ENCODE data around the gene ABCG1.

Gene ABCG1

DNA sequence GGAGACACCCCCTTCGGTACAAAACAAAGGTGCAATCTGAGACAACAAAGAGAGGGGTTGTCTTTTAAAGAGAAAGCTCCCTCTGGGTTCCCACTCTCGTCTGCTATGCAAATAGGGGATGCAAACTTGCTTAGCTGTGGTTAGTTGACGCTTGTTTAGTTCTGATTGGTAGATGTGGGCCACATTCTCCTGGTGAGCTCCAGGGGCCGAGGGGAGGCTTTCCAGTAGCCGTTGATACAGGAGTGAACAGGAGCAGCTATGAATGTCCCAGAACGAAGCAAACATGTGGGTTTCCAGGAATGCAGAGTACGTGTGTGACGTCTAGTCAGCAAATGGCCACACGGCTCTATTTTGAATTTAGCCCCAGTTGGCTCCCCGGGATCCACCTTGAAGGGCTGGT lies 117.1 kb downstream of the ABCG1 start:
- H3K9ac ChIP-seq (ENCODE audit: low read depth, low read length), result no peak overlapping the region
- H3K4me2 ChIP-seq (ENCODE audit: low read length), result no peak overlapping the region
- peaks cover 10% of the 10 kb centered on the region for H3K27me3 ChIP-seq (ENCODE audit: control insufficient read depth, insufficient read depth, low read length)
- H3K4me3 ChIP-seq (ENCODE audit: low read length), result no peak overlapping the region
- no peaks in the 10 kb centered on the region for H3K36me3 ChIP-seq (ENCODE audit: insufficient read depth, low read length)
- H3K4me1 ChIP-seq (ENCODE audit: control insufficient read depth, insufficient read depth, low read length), result no peaks in the 10 kb centered on the region
- H3K9me3 ChIP-seq (replicated peaks; ENCODE audit: low read length), result no peaks in the 10 kb centered on the region

DNA sequence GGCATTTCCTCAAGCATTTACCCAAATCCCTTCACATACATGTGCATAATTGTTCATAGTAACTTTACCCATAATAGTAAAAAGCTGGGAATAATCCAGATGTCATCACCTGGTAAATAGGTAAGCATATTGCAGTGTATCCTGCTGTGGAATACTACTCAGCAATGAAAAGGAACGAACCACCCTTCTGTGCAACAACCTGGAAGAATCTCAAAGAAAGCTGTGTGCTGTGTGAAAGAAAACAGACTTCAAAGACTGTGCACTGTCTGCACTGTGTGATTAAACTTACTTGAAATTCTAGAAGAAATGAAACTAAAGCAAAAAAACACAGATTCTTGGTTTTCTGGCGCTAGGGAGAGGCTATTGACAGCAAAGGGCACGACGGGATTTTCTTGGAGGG lies 118.3 kb downstream of the ABCG1 start:
- Histone ChIP-seq H3K9me3 (replicated peaks; ENCODE audit: low read length) (no peaks in the 10 kb centered on the region), H3K4me3 (ENCODE audit: low read length) (no peak overlapping the region), H3K9ac (ENCODE audit: low read depth, low read length) (no peak overlapping the region), H3K27me3 (ENCODE audit: control insufficient read depth, insufficient read depth, low read length) (peaks cover 10% of the 10 kb centered on the region), H3K4me1 (ENCODE audit: control insufficient read depth, insufficient read depth, low read length) (no peaks in the 10 kb centered on the region), H3K4me2 (ENCODE audit: low read length) (no peak overlapping the region), H3K36me3 (ENCODE audit: insufficient read depth, low read length) (no peaks in the 10 kb centered on the region)

DNA sequence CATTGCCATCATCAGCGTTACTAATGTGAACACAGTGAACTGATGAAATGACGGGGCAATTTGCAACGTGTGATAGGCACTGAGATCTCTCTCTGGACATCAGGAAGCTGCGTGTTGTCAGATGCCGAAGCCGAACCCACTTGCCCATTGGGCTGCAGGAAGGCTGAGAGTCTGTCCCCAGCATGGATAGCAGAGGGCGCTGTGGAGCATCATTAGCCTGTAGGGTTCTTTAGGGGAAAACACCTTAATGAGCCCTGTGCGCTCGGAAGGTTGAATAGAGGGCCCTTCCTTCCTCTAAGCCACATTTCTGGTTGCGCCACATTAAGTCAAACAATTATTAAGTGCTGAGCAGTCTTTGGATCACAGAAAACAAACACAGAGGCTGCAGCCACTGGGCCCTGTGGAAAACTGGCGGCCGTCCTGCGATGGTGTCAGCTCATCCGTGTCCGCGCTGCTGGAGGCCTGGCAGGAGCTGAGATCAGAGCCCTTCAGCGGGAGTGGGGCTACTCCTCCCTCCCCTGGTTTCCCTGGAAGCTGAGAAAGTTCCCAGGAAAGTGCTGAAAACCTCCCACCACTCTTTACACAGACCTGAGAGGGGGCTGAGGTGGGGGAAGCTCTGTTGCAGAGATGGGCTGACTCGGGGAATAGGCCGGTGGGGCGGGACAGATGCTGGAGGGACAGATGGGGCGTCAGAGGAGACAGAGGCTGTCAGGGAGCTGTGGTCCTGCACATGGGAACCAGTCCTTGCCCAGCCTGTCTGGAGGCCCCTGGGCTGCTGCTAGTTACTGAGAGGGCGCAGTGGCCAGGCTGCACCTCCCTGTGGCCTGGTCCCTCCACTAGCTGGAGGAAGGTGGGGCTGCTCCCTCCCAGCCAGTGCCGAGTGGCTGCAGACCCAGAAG lies 119.1 kb downstream of the ABCG1 start:
- H3K36me3 ChIP-seq (ENCODE audit: insufficient read depth, low read length), result no peaks in the 10 kb centered on the region
- no peaks in the 10 kb centered on the region for H3K4me1 ChIP-seq (ENCODE audit: control insufficient read depth, insufficient read depth, low read length)
- H3K4me3 ChIP-seq (ENCODE audit: low read length), result no peak overlapping the region
- H3K4me2 ChIP-seq (ENCODE audit: low read length), result no peak overlapping the region
- H3K9me3 ChIP-seq (replicated peaks; ENCODE audit: low read length), result no peaks in the 10 kb centered on the region
- no peak overlapping the region for H3K9ac ChIP-seq (ENCODE audit: low read depth, low read length)
- H3K27me3 ChIP-seq (ENCODE audit: control insufficient read depth, insufficient read depth, low read length), result peaks cover 10% of the 10 kb centered on the region

DNA sequence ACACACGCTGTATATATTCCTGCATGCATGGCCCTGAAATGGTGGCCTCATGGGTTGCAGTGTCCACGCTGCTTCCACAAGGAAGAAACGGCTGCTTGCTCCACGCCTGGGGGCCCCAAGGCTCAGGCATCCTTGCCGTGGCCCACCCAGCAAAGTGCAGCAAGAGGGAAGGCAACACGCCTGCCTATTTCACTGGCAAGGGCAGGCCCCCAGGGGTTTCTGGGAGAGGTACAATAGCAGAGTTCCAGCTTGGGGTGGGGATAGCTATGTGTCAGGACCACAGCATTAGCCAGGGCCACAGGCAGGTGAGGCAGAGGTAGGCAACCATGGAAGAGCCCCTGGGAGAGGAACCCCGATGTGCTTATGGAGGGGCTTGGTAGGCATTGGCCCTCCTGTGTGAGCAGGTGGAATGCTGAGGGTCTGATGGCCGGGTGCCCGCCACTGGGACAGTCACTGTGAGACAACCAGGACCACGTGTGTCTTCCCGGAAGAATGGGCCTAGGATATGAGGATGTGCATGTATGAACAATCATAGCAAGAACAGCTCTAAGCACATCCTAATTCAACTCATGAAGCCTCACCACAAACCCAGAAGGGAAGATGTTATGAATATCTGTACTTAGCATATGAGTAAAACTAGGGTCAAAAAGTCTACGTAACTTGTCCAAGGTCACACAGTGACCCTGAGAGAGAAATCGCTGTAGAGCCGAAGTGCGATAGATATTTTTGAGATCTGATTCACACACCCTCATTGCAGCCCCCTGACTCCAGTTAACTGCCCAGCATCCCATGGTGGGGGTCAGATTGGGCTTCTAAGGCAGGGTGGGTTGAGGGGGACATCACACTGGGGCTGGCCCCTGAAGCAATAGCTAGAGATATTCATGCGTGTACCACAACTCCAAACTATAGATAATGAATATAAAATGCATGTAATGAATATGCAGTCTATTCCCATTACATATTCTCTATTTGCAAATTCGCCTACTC lies 120.1 kb downstream of the ABCG1 start:
- Histone ChIP-seq H3K9me3 (replicated peaks; ENCODE audit: low read length) (no peaks in the 10 kb centered on the region), H3K36me3 (ENCODE audit: insufficient read depth, low read length) (no peaks in the 10 kb centered on the region), H3K4me3 (ENCODE audit: low read length) (no peak overlapping the region), H3K4me2 (ENCODE audit: low read length) (no peak overlapping the region), H3K4me1 (ENCODE audit: control insufficient read depth, insufficient read depth, low read length) (no peaks in the 10 kb centered on the region), H3K9ac (ENCODE audit: low read depth, low read length) (no peak overlapping the region), H3K27me3 (ENCODE audit: control insufficient read depth, insufficient read depth, low read length) (peaks cover 10% of the 10 kb centered on the region)

DNA sequence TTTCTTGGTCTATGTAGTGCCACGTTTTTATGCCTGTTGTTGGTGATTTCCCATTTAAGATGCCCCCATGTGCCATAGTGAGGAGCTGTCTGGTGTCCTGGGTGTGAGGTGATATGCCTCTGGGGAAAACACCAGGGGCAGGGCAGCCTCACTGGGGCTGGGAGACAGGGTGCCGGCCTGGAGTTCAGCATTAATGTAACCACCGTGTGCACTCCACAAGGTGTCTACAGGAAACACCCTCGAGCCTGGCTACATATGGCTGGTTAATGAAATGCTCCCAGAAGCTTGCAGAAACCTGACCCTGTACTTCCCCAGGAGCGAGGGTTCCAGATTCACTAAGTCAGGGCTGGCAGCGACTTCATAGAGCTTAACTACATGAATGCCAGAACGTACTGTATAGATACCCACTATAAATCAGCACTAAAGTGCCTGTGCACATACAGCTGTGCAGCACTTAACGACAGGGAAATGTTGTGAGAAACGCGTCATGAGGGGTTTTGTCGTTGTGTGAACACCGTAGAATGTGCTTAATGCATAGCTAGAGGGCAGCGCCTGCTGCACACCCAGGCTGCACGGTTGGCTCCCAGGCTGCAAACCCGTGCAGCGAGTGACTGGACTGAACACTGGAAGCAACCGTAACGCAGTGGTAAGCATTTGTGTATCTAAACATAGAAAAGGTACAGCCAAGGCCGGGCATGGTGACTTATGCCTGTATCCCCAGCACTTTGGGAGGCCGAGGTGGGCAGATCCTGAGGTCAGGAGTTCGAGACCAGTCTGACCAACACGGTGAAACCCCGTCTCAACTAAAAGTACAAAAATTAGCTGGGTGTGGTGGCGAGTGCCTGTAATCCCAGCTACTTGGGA lies 121.5 kb downstream of the ABCG1 start:
- H3K27me3 ChIP-seq (ENCODE audit: control insufficient read depth, insufficient read depth, low read length), result peaks cover 10% of the 10 kb centered on the region
- H3K4me2 ChIP-seq (ENCODE audit: low read length), result no peak overlapping the region
- no peak overlapping the region for H3K9ac ChIP-seq (ENCODE audit: low read depth, low read length)
- H3K9me3 ChIP-seq (replicated peaks; ENCODE audit: low read length), result no peaks in the 10 kb centered on the region
- H3K4me3 ChIP-seq (ENCODE audit: low read length), result no peak overlapping the region
- no peaks in the 10 kb centered on the region for H3K4me1 ChIP-seq (ENCODE audit: control insufficient read depth, insufficient read depth, low read length)
- no peaks in the 10 kb centered on the region for H3K36me3 ChIP-seq (ENCODE audit: insufficient read depth, low read length)

DNA sequence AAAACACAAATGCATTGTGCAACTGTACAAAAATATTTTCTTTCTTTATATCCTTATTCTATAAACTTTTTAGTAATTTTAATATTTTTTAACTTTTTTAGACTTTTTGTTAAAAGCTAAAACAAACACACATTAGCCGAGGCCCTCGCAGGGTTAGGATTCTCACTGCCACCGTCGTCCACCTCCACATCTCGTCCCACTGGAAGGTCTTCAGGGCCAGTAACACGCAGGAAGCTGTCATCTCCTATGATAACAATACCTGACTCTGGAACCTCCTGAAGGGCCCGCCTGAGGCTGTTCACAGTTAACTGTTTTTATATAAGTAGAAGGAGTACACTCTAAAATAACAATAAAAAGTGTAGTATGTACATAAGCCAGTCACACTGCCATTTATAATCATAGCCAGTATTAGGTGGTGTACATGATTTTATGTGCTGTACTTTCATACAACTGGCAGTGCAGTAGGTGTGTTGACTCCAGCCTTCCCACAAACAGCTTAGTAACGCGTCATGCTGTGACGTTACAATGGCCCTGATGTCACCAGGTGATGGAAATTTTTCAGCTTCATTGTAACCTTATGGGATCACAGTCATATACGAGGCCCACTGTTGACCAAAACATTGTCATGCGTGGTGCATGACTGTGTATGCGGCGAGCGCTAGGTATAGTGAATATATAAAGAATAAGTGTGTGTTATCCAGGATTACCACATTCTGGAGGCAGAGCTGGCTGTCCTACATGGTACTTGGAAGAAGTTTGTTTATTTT lies 123.0 kb downstream of the ABCG1 start:
- Histone ChIP-seq H3K4me3 (ENCODE audit: low read length) (no peak overlapping the region), H3K4me1 (ENCODE audit: control insufficient read depth, insufficient read depth, low read length) (no peaks in the 10 kb centered on the region), H3K36me3 (ENCODE audit: insufficient read depth, low read length) (no peaks in the 10 kb centered on the region), H3K4me2 (ENCODE audit: low read length) (no peak overlapping the region), H3K9me3 (replicated peaks; ENCODE audit: low read length) (no peaks in the 10 kb centered on the region), H3K27me3 (ENCODE audit: control insufficient read depth, insufficient read depth, low read length) (no peaks in the 10 kb centered on the region), H3K9ac (ENCODE audit: low read depth, low read length) (no peak overlapping the region)

DNA sequence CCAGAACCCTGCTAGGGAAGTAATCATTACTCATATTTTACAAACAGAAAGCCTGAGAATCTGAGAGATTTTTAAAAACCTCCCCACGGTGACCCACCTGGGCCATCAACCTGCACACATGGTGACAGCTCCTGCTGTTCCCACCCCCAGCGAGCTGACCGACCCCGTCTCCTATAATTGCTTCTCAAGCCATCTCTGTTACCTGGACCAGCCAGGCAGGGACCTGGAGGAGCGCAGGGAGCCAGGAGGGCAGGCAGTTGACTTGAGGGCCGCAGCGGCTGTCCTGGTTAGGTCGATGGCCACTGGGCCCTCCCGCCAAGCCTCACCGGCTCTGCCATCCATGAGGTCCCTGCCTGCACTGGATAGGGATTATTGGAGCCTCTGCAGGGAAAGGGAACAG lies 124.2 kb downstream of the ABCG1 start:
- Histone ChIP-seq H3K9me3 (replicated peaks; ENCODE audit: low read length) (no peaks in the 10 kb centered on the region), H3K36me3 (ENCODE audit: insufficient read depth, low read length) (no peaks in the 10 kb centered on the region), H3K9ac (ENCODE audit: low read depth, low read length) (no peak overlapping the region), H3K27me3 (ENCODE audit: control insufficient read depth, insufficient read depth, low read length) (no peaks in the 10 kb centered on the region), H3K4me1 (ENCODE audit: control insufficient read depth, insufficient read depth, low read length) (no peaks in the 10 kb centered on the region), H3K4me3 (ENCODE audit: low read length) (no peak overlapping the region), H3K4me2 (ENCODE audit: low read length) (no peak overlapping the region)

DNA sequence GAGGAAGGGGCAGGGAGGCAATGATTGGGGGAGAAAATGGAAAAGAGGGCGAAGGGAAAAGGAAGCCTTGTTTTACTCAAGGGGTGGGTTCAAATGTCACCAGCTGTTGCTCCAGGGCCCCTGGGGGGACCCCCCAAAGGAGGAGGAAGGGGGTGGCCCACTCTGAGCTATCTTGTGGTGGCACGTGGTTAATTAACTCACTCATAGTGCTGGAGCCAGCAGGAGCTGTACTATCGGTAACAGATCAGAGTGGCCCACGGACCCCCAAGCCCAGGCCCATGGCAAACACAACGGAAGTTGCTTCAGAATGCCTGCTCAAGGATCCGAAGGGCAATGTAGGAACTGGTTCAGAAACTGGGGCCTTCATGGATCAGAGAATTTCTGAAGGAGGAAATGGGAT lies 124.6 kb downstream of the ABCG1 start:
- Histone ChIP-seq H3K36me3 (ENCODE audit: insufficient read depth, low read length) (no peaks in the 10 kb centered on the region), H3K4me2 (ENCODE audit: low read length) (no peak overlapping the region), H3K4me1 (ENCODE audit: control insufficient read depth, insufficient read depth, low read length) (no peaks in the 10 kb centered on the region), H3K9ac (ENCODE audit: low read depth, low read length) (no peak overlapping the region), H3K4me3 (ENCODE audit: low read length) (no peak overlapping the region), H3K9me3 (replicated peaks; ENCODE audit: low read length) (no peaks in the 10 kb centered on the region), H3K27me3 (ENCODE audit: control insufficient read depth, insufficient read depth, low read length) (no peaks in the 10 kb centered on the region)

DNA sequence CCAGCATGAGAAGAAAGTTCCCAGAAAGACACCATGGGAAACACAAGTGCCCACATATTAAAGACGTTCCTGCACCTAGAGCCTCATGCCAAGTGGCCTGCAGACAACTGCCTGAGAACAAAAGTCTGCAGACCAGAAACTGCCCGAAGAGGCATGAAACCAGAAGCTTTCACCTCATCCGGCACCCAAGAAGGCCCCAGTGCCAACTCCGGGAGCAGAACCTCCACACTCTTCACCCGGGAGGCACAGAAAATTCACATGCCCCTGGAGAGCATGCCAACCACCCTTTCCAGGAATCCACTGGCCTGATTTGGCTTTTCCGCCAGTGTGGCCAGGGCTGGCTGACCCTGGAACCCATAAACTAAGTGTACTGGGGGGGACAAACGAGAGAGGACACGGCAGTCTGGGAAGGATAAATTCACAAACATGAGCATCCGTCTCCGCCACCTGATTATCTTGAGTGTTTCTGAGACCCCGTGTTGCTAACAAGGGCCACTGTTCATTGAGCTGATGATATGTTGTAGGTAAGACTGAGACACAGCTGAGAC lies 125.1 kb downstream of the ABCG1 start:
- no peak overlapping the region for H3K4me3 ChIP-seq (ENCODE audit: low read length)
- H3K27me3 ChIP-seq (ENCODE audit: control insufficient read depth, insufficient read depth, low read length), result no peaks in the 10 kb centered on the region
- H3K9ac ChIP-seq (ENCODE audit: low read depth, low read length), result no peak overlapping the region
- no peak overlapping the region for H3K4me2 ChIP-seq (ENCODE audit: low read length)
- H3K36me3 ChIP-seq (ENCODE audit: insufficient read depth, low read length), result no peaks in the 10 kb centered on the region
- H3K9me3 ChIP-seq (replicated peaks; ENCODE audit: low read length), result no peaks in the 10 kb centered on the region
- H3K4me1 ChIP-seq (ENCODE audit: control insufficient read depth, insufficient read depth, low read length), result no peaks in the 10 kb centered on the region

DNA sequence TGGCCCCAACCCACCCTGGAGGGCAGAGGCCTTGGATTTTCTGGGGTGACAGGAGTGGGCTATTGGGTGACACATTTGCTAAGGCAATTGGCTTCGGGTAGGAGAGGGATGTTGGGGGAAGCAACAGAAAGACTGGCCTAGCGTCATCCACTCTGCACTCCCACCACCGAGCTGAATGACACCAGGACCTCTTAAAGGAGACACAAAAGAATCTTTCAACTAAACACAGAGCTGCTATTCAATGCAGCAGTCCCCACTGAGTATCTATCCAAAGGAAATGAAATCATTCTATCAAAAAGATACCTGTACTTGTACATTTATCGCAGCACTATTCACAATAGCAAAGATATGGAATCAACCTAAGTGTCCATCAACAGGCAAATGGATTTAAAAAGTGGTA lies 125.7 kb downstream of the ABCG1 start:
- no peaks in the 10 kb centered on the region for H3K27me3 ChIP-seq (ENCODE audit: control insufficient read depth, insufficient read depth, low read length)
- H3K4me3 ChIP-seq (ENCODE audit: low read length), result no peak overlapping the region
- no peaks in the 10 kb centered on the region for H3K9me3 ChIP-seq (replicated peaks; ENCODE audit: low read length)
- H3K9ac ChIP-seq (ENCODE audit: low read depth, low read length), result no peak overlapping the region
- no peak overlapping the region for H3K4me2 ChIP-seq (ENCODE audit: low read length)
- no peaks in the 10 kb centered on the region for H3K4me1 ChIP-seq (ENCODE audit: control insufficient read depth, insufficient read depth, low read length)
- H3K36me3 ChIP-seq (ENCODE audit: insufficient read depth, low read length), result no peaks in the 10 kb centered on the region
